Ectodermal cell (in vitro differentiated cells): Measurements from ENCODE around the gene SAMD13.

Experiments
- H3K27ac ChIP-seq: 2 replicates; pipeline ENCODE4 v1.7.0; 2013; ENCODE audit warnings: mild to moderate bottlenecking, low read depth, low read length; ENCODE audit not compliant: insufficient read depth, poor library complexity, severe bottlenecking
- H3K27me3 ChIP-seq: 2 replicates; pipeline ENCODE4 v1.7.0; 2013; ENCODE audit warnings: mild to moderate bottlenecking, low read length; ENCODE audit not compliant: insufficient read depth, control insufficient read depth, poor library complexity, severe bottlenecking
- H3K36me3 ChIP-seq: one replicate; pipeline ENCODE4 v1.7.0; 2013; ENCODE audit warnings: low read length; ENCODE audit not compliant: control insufficient read depth, insufficient read depth
- H3K4me1 ChIP-seq: one replicate; pipeline ENCODE4 v1.7.0; 2013; ENCODE audit warnings: low read length; ENCODE audit not compliant: control insufficient read depth, insufficient read depth
- H3K4me3 ChIP-seq: 2 replicates; pipeline ENCODE4 v1.7.0; 2013; ENCODE audit warnings: low read depth, low read length, control low read depth; ENCODE audit not compliant: insufficient read depth
- H3K9me3 ChIP-seq: 2 replicates; pipeline ENCODE4 v1.7.0; 2013; ENCODE audit warnings: mild to moderate bottlenecking, low read length, moderate library complexity; ENCODE audit not compliant: control insufficient read depth
- WGBS, 2 experiments: methylation state at CpG; one replicate each; pipeline ENCODE4 v1.1.7; 2013; ENCODE audit warnings: missing lambda C conversion rate in 2 of 2; 5-methylcytosine and 5-hydroxymethylcytosine counted together

The SAMD13 gene

GRCh38 chr1:84366786-84367185 lies 65.3 kb downstream of the SAMD13 start:
- no peaks in the 10 kb centered on the region for H3K4me1 ChIP-seq
- H3K4me3 ChIP-seq = no peak overlapping the region
- no peaks in the 10 kb centered on the region for H3K27me3 ChIP-seq
- no peaks in the 10 kb centered on the region for H3K9me3 ChIP-seq
- WGBS, 2 experiments = 92% methylated on average over 1 of the region's 2 CpGs; no CpG with 5 or more reads in 1 of the 2 experiments
- no peak overlapping the region for H3K27ac ChIP-seq
- H3K36me3 ChIP-seq = no peaks in the 10 kb centered on the region

- 84 to 85% methylated on average over 1 of the region's 1 CpG for WGBS, 2 experiments
- no peaks in the 10 kb centered on the region for H3K27me3 ChIP-seq
- no peaks in the 10 kb centered on the region for H3K9me3 ChIP-seq
- H3K4me1 ChIP-seq = no peaks in the 10 kb centered on the region
- no peaks in the 10 kb centered on the region for H3K36me3 ChIP-seq
- H3K4me3 ChIP-seq = no peak overlapping the region
- H3K27ac ChIP-seq = no peak overlapping the region
These were observed 65.7 kb downstream of the SAMD13 start for GRCh38 chr1:84367219-84367618.

GRCh38 chr1:84368441-84368840 lies 66.9 kb downstream of the SAMD13 start:
- Histone ChIP-seq H3K27me3 (no peaks in the 10 kb centered on the region), H3K27ac (no peak overlapping the region), H3K36me3 (no peaks in the 10 kb centered on the region), H3K4me3 (no peak overlapping the region), H3K9me3 (no peaks in the 10 kb centered on the region), H3K4me1 (no peaks in the 10 kb centered on the region)
- WGBS, 2 experiments = 94% methylated on average over 5 of the region's 5 CpGs

GRCh38 chr1:84370266-84370665 lies 68.8 kb downstream of the SAMD13 start:
- H3K9me3 ChIP-seq = no peaks in the 10 kb centered on the region
- no peak overlapping the region for H3K4me3 ChIP-seq
- H3K36me3 ChIP-seq = no peaks in the 10 kb centered on the region
- H3K27me3 ChIP-seq = no peaks in the 10 kb centered on the region
- whole genome bisulfite sequencing, 2 experiments = 92 to 100% methylated on average over 1 of the region's 1 CpG
- H3K27ac ChIP-seq = no peak overlapping the region
- no peaks in the 10 kb centered on the region for H3K4me1 ChIP-seq

- Histone ChIP-seq H3K36me3 (no peaks in the 10 kb centered on the region), H3K9me3 (no peaks in the 10 kb centered on the region), H3K27me3 (no peaks in the 10 kb centered on the region), H3K27ac (no peak overlapping the region), H3K4me3 (no peak overlapping the region), H3K4me1 (no peaks in the 10 kb centered on the region)
- WGBS, 2 experiments = 91 to 94% methylated on average over 4 of the region's 4 CpGs
These were observed 69.4 kb downstream of the SAMD13 start for GRCh38 chr1:84370831-84371394.

- WGBS, 2 experiments = 44 to 48% methylated on average over 2 of the region's 2 CpGs
- Histone ChIP-seq H3K9me3 (no peaks in the 10 kb centered on the region), H3K36me3 (no peaks in the 10 kb centered on the region), H3K4me1 (no peaks in the 10 kb centered on the region), H3K27me3 (no peaks in the 10 kb centered on the region), H3K27ac (no peak overlapping the region), H3K4me3 (no peak overlapping the region)
These were observed 72.1 kb downstream of the SAMD13 start for GRCh38 chr1:84373436-84374141.

- H3K9me3 ChIP-seq = no peaks in the 10 kb centered on the region
- no peaks in the 10 kb centered on the region for H3K36me3 ChIP-seq
- no peaks in the 10 kb centered on the region for H3K27me3 ChIP-seq
- WGBS, 2 experiments = 92 to 94% methylated on average over 5 of the region's 5 CpGs
- H3K4me1 ChIP-seq = no peaks in the 10 kb centered on the region
- H3K27ac ChIP-seq = no peak overlapping the region
- H3K4me3 ChIP-seq = no peak overlapping the region
These were observed 73.6 kb downstream of the SAMD13 start for GRCh38 chr1:84374991-84375696.

GRCh38 chr1:84376000-84376910 lies 74.7 kb downstream of the SAMD13 start:
- Histone ChIP-seq H3K4me3 (no peak overlapping the region), H3K36me3 (no peaks in the 10 kb centered on the region), H3K9me3 (no peaks in the 10 kb centered on the region), H3K4me1 (no peaks in the 10 kb centered on the region), H3K27ac (no peak overlapping the region), H3K27me3 (no peaks in the 10 kb centered on the region)
- 88 to 92% methylated on average over 7 of the region's 7 CpGs for WGBS, 2 experiments

- 88 to 95% methylated on average over 3 of the region's 3 CpGs for WGBS, 2 experiments
- no peaks in the 10 kb centered on the region for H3K27me3 ChIP-seq
- no peak overlapping the region for H3K4me3 ChIP-seq
- H3K27ac ChIP-seq = no peak overlapping the region
- no peaks in the 10 kb centered on the region for H3K4me1 ChIP-seq
- H3K36me3 ChIP-seq = no peaks in the 10 kb centered on the region
- H3K9me3 ChIP-seq = no peaks in the 10 kb centered on the region
These were observed 76.1 kb downstream of the SAMD13 start for GRCh38 chr1:84377480-84378095.
